Kidney (tissue), 14 donors: Measurements from ENCODE around the gene NCOA1. TPM values are rescaled to one million over a fixed set of nuclear protein-coding genes. Genes with fewer than 3 reads are reported as not detected.

ENCODE experiments used
- DNase-seq, 5 donors: peaks; one replicate each; pipeline ENCODE4 v3.0.0-alpha.2; 2013 to 2020
- FAIRE-seq: peaks from 2 replicates; lab custom pipeline; 2012; peaks lifted over from hg19 to GRCh38; lab: Jason Lieb, UNC
- H3K27ac ChIP-seq, 2 donors: one replicate each; pipeline ENCODE4 v1.7.0; 2013; ENCODE audit warnings: low read depth in 2 of 2, low read length in 2 of 2, inconsistent platforms in 1 of 2
- H3K27me3 ChIP-seq: one replicate; pipeline ENCODE4 v1.7.1; 2013; ENCODE audit warnings: low read length, inconsistent platforms; ENCODE audit not compliant: control insufficient read depth, insufficient read depth
- H3K36me3 ChIP-seq, 3 donors: one replicate each; pipeline versions ENCODE4 v1.7.0 to v1.7.1; 2013; ENCODE audit warnings: low read length in 3 of 3, control low read depth in 1 of 3, inconsistent platforms in 1 of 3; ENCODE audit not compliant: insufficient read depth in 3 of 3, control insufficient read depth in 2 of 3
- H3K4me1 ChIP-seq, 3 donors: one replicate each; pipeline versions ENCODE4 v1.7.0 to v1.7.1; 2013; ENCODE audit warnings: low read length in 3 of 3, inconsistent platforms in 1 of 3, low read depth in 1 of 3; ENCODE audit not compliant: control insufficient read depth in 2 of 3, insufficient read depth in 2 of 3
- H3K4me3 ChIP-seq, 3 donors: one replicate each; pipeline versions ENCODE4 v1.7.0 to v1.8.1; 2013; ENCODE audit warnings: low read length in 3 of 3, control low read depth in 1 of 3, inconsistent platforms in 1 of 3
- H3K9ac ChIP-seq, 3 donors: one replicate each; pipeline versions ENCODE4 v1.7.0 to v1.7.1; 2013; ENCODE audit warnings: low read length in 3 of 3, control low read depth in 1 of 3, inconsistent platforms in 1 of 3
- H3K9me3 ChIP-seq, 3 donors: one replicate each; pipeline versions ENCODE4 v1.7.0 to v1.7.1; 2013; ENCODE audit warnings: low read length in 3 of 3, control low read depth in 1 of 3, inconsistent platforms in 1 of 3; ENCODE audit not compliant: control insufficient read depth in 2 of 3, insufficient read depth in 1 of 3
- CTCF ChIP-seq: IDR thresholded peaks from 3 replicates; pipeline ENCODE4 v1.5.1; 2012; ENCODE audit warnings: mild to moderate bottlenecking, moderate library complexity, borderline replicate concordance; ENCODE audit not compliant: insufficient read depth; ENCODE audit errors: extremely low read depth
- intact Hi-C: fragments of 100-400 bp; cut with DNase I; formaldehyde crosslinking; loops from one replicate; pipeline ENCODE4 v1.11.1; 2022
- polyA plus RNA-seq: library from polyadenylated mRNA; stranded (reverse); fragments of 350-450 nt; fragmentation: Illumina TruSeq; extraction: RNeasy Lipid Tissue Mini Kit (QIAGEN cat#74804); gene quantifications from one replicate; pipeline ENCODE4 v1.2.3, GENCODE V29; 2014; ENCODE audit warnings: low read depth, low replicate concordance; ENCODE audit not compliant: insufficient read depth
- total RNA-seq: library from RNA; stranded (reverse); fragmentation: NEBNext Ultra II Directional; extraction: Animal tissue kit (Norgen Biotek cat#: 25700); gene quantifications from one replicate; pipeline ENCODE4 v1.2.1, GENCODE V29; 2021
- donor health status: control.
- donor health status: control.
- donor health status: control.
- donor health status: control.
- donor health status: control.
- donor health status: DM: yes; HTN: yes; CAD: no.
- donor health status: Normal renal cell carcinoma (clear cell type).

NCOA1 gene
- total and polyA plus RNA-seq, 2 donors from 2014 or later = 11.6 to 41.5 TPM

- no peaks in the 10 kb centered on the region for H3K9me3 ChIP-seq
- DNase-seq (no peak), FAIRE-seq (no peak)
- no peak for TF ChIP-seq CTCF
- H3K9ac ChIP-seq = no peak overlapping the region
- H3K4me3 ChIP-seq = no peak overlapping the region
- intact Hi-C loops = no loop called here
- no peaks in the 10 kb centered on the region for H3K4me1 ChIP-seq
- no peak overlapping the region for H3K27ac ChIP-seq
- no peaks in the 10 kb centered on the region for H3K36me3 ChIP-seq
- no peaks in the 10 kb centered on the region for H3K27me3 ChIP-seq
Measured at GRCh38 chr2:24505534-24506275, 14.7 kb downstream of the NCOA1 start.

- DNase-seq (no peak), FAIRE-seq (no peak)
- Histone ChIP-seq H3K9me3 (no peaks in the 10 kb centered on the region), H3K27ac (no peak overlapping the region), H3K36me3 (no peaks in the 10 kb centered on the region), H3K27me3 (no peaks in the 10 kb centered on the region), H3K4me1 (no peaks in the 10 kb centered on the region), H3K4me3 (no peak overlapping the region), H3K9ac (no peak overlapping the region)
- intact Hi-C loops = no loop called here
- no peak for TF ChIP-seq CTCF
Measured at GRCh38 chr2:24507549-24507948, 16.5 kb downstream of the NCOA1 start.

- H3K36me3 ChIP-seq = no peaks in the 10 kb centered on the region
- no peak overlapping the region for H3K27ac ChIP-seq
- H3K4me1 ChIP-seq = no peaks in the 10 kb centered on the region
- DNase-seq (no peak), FAIRE-seq (no peak)
- no peaks in the 10 kb centered on the region for H3K27me3 ChIP-seq
- H3K9me3 ChIP-seq = no peaks in the 10 kb centered on the region
- no peak overlapping the region for H3K9ac ChIP-seq
- H3K4me3 ChIP-seq = no peak overlapping the region
- intact Hi-C loops = no loop called here
- TF ChIP-seq CTCF = no peak
Measured at GRCh38 chr2:24508878-24509277, 17.8 kb downstream of the NCOA1 start.
